Bronchial epithelial cell (primary cell): ENCODE results near the gene YY1. TPM values are rescaled to one million over a fixed set of nuclear protein-coding genes. Genes with fewer than 3 reads are reported as not detected.
A peak's percentile ranks its signal among the peaks of the same experiment; 100 is the strongest.

Experiments used
- DNase-seq: peaks from one replicate; pipeline ENCODE4 v3.0.0-alpha.2; 2010; ENCODE audit warnings: low read depth
- FAIRE-seq: peaks from 2 replicates; lab custom pipeline; 2011; peaks lifted over from hg19 to GRCh38; lab: Jason Lieb, UNC
- H3K27me3 ChIP-seq: 2 replicates; pipeline ENCODE4 v1.5.1; 2011; ENCODE audit warnings: low read length; ENCODE audit not compliant: control insufficient read depth, insufficient read depth
- H3K36me3 ChIP-seq: 2 replicates; pipeline ENCODE4 v1.5.1; 2011; ENCODE audit warnings: low read length; ENCODE audit not compliant: control insufficient read depth, insufficient read depth
- H3K4me3 ChIP-seq: 2 replicates; pipeline ENCODE4 v1.5.1; 2011; ENCODE audit warnings: mild to moderate bottlenecking, low read depth, low read length, control low read depth
- total RNA-seq: library from RNA; depleted of rRNA; stranded (reverse); fragments of >200 nt; gene quantifications from 2 replicates; pipeline ENCODE4 v1.2.1, GENCODE V29; 2014
- TF ChIP-seq, protein P1 (sequence below): IDR thresholded peaks from 2 replicates; pipeline ENCODE4 v1.5.1; 2011; ENCODE audit warnings: mild to moderate bottlenecking, moderate library complexity, low read length, control low read depth, inconsistent platforms; ENCODE audit not compliant: insufficient read depth, severe bottlenecking

The YY1 gene
- total RNA-seq, 1 donor from 2014 or later: 50.5 TPM

DNA sequence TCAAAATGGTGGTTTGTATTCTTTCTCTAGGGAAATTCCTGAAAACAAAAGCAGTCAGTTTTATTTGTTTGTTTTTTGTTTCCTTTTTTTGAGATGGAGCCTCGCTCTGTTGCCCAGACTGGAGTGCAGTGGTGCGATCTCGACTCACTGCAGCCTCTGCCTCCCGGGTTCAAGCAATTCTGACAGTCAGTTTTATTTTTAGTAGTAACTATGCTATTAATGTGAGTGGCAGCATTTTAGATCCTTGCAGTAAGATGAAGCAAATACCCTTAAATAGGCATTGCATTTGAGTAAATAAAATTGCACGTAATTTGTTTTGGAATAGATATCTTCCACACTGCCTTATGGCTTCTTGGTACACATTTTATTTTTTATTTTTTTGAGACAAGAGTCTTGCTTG, 23.6 kb downstream of the YY1 start:
- Histone ChIP-seq H3K27me3 (no peaks in the 10 kb centered on the region), H3K36me3 (peaks cover 6% of the 10 kb centered on the region), H3K4me3 (no peak overlapping the region)
- no peak for DNase-seq
- TF ChIP-seq, protein P1, sequence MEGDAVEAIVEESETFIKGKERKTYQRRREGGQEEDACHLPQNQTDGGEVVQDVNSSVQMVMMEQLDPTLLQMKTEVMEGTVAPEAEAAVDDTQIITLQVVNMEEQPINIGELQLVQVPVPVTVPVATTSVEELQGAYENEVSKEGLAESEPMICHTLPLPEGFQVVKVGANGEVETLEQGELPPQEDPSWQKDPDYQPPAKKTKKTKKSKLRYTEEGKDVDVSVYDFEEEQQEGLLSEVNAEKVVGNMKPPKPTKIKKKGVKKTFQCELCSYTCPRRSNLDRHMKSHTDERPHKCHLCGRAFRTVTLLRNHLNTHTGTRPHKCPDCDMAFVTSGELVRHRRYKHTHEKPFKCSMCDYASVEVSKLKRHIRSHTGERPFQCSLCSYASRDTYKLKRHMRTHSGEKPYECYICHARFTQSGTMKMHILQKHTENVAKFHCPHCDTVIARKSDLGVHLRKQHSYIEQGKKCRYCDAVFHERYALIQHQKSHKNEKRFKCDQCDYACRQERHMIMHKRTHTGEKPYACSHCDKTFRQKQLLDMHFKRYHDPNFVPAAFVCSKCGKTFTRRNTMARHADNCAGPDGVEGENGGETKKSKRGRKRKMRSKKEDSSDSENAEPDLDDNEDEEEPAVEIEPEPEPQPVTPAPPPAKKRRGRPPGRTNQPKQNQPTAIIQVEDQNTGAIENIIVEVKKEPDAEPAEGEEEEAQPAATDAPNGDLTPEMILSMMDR: no peak
- FAIRE-seq: no peak

DNA sequence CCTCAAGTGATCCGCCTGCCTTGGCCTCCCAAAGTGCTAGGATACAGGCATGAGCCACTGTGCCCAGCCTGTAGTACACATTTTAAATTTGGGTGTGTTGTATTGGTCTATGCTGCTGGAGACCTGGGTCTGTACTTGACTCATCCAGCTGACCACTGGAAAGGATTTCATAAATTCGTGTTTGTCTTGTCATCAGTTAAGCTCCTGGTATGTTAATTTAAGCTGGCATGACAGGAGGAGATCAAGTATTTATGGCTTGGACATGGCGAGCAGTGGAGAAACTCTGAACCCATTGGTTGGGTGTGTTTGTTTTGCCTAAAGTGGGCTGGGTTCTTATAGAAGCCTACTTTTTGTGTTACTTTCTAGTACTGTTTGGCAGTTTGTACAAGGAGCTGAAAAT, 24.2 kb downstream of the YY1 start:
- H3K36me3 ChIP-seq: peaks cover 6% of the 10 kb centered on the region
- no peak for DNase-seq
- H3K4me3 ChIP-seq: no peak overlapping the region
- no peak for FAIRE-seq
- no peaks in the 10 kb centered on the region for H3K27me3 ChIP-seq
- TF ChIP-seq, protein P1: no peak

DNA sequence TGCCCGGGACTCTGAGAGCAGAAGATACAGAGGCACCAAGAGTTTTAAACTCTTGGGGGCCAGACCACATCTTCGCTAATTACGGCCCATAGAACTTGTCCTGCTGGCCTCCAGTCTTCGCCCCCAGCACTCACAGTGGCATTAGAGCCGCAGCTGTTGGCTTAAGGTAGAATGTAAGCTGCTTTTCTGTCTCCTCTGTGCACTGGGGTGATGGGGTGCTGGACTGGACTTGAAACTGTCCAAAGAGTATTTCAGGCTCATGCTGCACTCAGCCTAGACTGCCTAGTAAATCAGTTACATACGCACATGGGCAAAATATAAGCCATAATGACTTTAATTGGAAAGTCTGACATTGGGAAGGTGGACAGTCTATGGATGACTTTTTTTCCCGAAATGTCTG, 29.0 kb downstream of the YY1 start:
- TF ChIP-seq, protein P1: no peak
- no peak for DNase-seq
- H3K27me3 ChIP-seq: no peaks in the 10 kb centered on the region

DNA sequence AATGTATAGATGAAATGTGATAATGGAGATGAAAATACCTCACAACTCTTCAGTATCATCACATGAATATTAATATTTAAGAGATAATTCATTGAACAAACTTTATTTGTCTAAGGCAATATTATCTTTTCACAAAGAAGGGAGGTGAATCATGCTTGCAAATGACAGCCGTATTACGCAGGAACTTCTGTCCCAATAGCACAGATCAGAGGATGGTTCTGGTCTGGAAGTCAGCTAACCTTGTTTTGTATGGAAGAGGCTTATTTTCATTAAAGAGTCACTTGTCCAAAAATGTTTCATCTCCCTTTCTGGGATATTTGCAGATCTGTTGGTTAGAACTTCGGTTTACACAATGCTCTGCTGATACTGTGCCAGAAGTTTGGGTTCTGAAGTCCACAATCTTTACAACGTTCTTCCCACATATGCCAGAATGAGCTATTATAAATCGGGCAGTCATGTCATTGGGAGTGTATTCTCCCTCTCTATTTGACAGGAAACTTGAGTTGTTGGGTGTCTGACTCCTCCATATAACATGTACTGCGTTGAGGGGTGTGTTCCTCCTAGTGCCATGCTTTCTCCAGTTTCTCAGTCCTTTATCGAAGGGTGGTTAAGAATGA, 29.8 kb downstream of the YY1 start:
- DNase-seq (no peak), FAIRE-seq (no peak)
- peaks cover 3% of the 10 kb centered on the region for H3K36me3 ChIP-seq
- no peaks in the 10 kb centered on the region for H3K27me3 ChIP-seq
- H3K4me3 ChIP-seq: no peak overlapping the region
- TF ChIP-seq, protein P1: no peak

More for the DNA sequence above, 29.0 kb downstream of the YY1 start:
- no peak overlapping the region for H3K4me3 ChIP-seq
- peaks cover 6% of the 10 kb centered on the region for H3K36me3 ChIP-seq
- FAIRE-seq: no peak

DNA sequence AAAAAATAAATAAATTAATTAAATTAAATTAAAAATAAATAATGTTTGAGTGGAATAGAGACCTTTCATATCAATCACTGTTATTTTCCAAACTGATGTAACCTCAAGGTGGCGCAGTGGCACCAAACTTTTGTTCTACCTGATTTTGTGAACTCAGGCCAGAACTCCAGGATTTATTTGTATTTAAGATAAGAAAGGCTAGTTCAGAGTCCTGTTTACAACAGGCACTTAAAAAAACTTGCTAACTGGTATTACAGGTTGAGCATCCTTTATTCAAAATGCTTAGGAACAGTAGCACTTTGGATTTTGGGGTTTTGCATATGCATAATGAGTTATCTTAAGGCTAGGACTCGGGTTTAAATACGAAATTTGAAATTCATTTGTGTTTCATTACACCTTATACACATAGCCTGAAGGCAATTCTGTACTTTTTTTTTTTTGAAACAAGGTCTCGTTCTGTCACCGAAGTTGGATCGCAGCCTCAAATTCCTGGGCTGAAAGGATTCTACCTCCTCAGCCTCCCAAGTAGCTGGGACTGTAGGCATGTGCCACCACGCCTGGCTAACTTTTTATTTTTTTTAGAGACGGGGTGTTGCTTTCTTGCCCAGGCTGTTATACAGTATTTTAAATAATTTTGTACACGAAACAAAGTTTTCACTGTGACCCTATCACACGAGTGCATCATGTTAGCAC, 32.4 kb downstream of the YY1 start:
- no peaks in the 10 kb centered on the region for H3K27me3 ChIP-seq
- DNase-seq: peak; percentile 40
- no peak overlapping the region for H3K4me3 ChIP-seq
- TF ChIP-seq, protein P1: peak; percentile 38
- FAIRE-seq: no peak
- peaks cover 2% of the 10 kb centered on the region for H3K36me3 ChIP-seq
